ENCODE results near the gene ACOXL.

ACOXL gene

DNA sequence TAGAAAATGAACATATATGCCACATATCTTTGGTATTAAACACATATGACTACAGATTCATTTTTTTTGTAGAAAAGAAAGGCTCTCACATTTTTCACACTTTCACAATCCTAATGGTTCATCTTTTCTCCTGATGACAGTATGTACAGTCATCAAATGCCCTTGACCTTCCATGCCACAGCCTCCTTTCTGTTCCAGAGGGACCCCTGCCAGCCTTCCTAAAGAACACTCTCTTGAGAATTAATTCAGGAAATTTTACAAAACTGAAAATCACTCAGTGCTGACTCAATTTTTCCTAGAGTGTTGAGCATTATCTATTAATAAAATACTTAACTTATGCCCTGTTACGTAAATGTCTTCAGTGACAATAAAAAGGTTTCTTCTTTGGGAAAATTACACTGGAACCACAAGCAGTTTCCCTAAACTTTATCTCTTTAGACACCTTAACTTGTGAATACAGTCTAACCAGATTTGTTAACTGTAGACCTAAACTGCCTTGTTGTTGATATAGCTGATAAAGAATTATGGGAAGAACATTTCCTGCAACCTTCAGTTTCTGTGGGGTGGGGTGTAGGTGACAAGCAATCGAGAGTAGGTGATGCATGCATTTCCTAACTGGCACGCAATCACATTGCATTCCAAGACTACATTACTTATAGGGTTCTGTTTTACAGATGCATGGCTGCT lies 15.3 kb upstream of the ACOXL start:
- no peak overlapping the region for H3K27ac ChIP-seq
- no peak for TF ChIP-seq CTCF (conservative IDR thresholded peaks at IDR 0.05)

DNA sequence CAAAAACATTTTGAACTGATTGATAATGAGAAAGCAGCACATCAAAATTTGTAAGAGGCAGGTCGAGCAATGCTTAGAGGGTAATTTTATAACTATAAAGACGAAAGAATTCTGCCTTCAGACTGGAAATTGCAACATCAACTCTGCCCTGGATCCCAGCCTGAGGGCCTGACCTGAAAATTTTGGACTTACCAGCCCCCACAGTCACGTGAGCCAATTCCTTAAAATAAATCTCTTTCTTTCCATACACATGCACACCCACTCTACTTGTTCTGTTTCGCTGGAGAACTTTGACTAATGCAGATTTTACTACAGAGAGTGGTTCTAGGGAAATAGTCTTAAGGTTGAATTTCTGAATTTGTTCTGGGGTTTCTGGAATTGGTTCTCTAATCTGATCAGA lies 14.6 kb upstream of the ACOXL start:
- no peak for TF ChIP-seq CTCF (conservative IDR thresholded peaks at IDR 0.05)

DNA sequence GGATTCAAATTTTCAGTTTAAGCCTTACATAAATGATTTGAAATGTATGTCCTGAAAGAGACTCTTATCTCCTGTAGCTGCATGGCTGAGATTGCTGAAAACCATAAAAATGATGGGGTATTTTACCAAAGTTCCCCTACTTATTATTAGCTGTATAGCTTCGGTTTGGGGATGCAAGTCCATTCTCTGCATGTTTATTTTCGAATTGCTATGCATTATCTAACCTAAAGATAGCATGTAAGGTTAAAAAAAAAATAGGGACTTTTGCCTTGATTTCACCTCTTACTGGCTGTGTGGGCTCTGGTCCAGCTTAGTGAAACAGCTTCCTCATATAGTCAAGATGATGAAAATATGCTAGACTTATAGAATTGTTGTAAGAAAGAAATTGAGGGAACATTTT lies 14.0 kb upstream of the ACOXL start:
- no peak overlapping the region for H3K27ac ChIP-seq
- no peak for TF ChIP-seq CTCF (conservative IDR thresholded peaks at IDR 0.05)

More for the DNA sequence above, 14.6 kb upstream of the ACOXL start:
- no peak overlapping the region for H3K27ac ChIP-seq

DNA sequence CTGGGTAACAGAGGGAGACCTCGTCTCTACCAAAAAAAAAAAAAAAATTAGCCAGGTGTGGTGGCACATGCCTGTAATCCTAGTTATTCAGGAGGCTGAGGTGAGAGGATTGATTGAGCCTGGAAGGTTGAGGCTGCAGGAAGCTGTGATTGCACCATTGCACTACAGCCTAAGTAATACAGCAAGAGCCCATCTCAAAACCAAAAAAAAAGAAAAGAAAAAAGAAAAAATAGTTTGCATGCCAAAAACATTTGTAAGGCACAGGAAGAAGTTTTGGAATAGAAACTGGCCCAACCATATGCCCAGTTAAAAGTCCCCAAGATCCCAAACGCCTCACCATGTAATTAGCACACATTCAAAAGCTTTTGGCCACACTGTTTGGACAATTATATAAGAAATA lies 13.4 kb upstream of the ACOXL start:
- H3K27ac ChIP-seq: no peak overlapping the region
- no peak for TF ChIP-seq CTCF (conservative IDR thresholded peaks at IDR 0.05)

DNA sequence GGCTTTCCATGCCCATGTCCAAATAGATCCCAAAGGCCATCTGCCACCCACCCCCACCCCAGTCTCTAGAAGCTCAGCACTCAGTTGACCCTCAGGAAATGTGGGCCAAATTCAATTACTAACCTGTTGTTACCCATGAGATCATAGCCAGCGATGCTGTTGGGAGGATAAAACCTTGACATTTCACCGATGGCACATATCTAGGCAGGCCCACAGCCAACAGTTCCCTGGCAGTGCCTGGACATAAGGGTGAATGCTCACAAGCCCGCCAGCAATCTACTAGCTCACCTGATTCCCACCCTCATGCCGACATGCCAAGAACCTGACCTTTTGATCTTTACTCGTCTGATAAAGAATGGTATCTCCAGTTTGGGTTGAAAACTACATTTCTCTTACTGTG lies 11.8 kb upstream of the ACOXL start:
- no peak for TF ChIP-seq CTCF (conservative IDR thresholded peaks at IDR 0.05)
- no peak overlapping the region for H3K27ac ChIP-seq

GRCh38 chr2:110724820-110725219 lies 7.6 kb upstream of the ACOXL start:
- no peak for TF ChIP-seq CTCF (conservative IDR thresholded peaks at IDR 0.05)
- H3K27ac ChIP-seq: no peak overlapping the region

GRCh38 chr2:110725370-110725769 lies 7.0 kb upstream of the ACOXL start:
- TF ChIP-seq CTCF (conservative IDR thresholded peaks at IDR 0.05): no peak
- no peak overlapping the region for H3K27ac ChIP-seq

Data from VCaP (cell line).